GM18507 (cell line): ENCODE data around the gene RIGI.
A peak's percentile ranks its signal among the peaks of the same experiment; 100 is the strongest.
"Not testable (repeated sequence)": the region's sequence is repeated elsewhere in the genome, so short reads cannot be mapped to it uniquely, and the experiment has no call there.

Experiments used
- DNase-seq: peaks from one replicate; pipeline ENCODE4 v3.0.0; 2011; ENCODE audit warnings: low read depth; ENCODE audit not compliant: insufficient read length; ENCODE audit errors: extremely low spot score
- FAIRE-seq: peaks from 2 replicates; lab custom pipeline; 2011; peaks lifted over from hg19 to GRCh38; lab: Jason Lieb, UNC

Gene RIGI

DNA sequence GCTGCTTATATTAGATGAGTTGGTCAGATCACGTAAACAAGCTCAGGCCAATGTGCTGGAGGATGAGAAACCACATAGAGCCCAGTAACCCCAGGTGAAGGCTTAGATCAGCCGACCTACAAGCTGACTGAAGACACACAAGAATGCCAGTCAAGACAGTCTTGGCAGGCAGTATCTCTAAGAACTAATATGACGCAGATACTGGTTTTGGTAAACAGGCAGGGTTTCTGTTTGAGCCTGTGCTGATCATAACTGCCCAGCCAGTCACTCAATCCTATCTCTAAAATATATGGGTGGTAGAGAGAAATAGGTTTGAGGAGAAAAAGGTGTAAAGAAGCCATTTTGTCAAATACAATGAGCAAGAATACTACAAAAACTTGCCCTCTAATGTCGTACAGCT is 7.8 kb upstream of the RIGI start:
- DNase-seq (no peak), FAIRE-seq (no peak)

DNA sequence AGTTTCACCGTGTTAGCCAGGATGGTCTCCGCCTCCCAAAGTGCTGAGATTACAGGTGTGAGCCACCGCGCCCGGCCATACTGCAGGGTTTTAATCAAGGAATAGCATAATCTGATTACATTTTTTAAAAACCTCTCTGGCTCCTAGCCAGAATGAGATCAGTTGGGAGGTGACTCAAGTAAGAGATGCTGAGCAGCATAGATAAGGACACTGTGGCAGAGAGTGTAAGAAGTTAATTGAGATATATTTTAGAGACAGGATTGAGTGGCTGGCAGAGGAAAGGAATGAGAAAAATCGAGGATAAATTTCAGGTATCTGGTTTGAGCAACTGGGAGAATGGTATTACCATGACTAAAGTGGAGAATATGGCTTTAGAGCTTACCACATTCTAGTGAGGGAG is 7.3 kb upstream of the RIGI start:
- no peak for DNase-seq
- no peak for FAIRE-seq

DNA sequence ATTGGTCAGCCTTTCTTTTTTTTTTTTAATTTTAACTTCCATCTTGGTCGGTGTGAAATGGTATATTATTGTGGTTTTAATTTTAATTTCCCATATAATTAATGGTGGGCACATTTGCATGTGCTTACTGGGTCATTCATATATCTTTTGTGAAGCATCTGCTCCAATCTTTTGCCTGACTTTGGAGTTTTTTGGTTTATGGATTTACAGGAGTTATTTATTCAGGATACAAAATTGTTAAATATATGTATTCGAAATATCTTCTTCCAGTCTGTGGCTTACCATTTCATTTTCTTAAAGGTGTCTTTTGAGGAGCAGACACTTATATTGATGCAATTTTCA is 682 bp upstream of the RIGI start:
- DNase-seq: no peak
- FAIRE-seq: peak; percentile 12

DNA sequence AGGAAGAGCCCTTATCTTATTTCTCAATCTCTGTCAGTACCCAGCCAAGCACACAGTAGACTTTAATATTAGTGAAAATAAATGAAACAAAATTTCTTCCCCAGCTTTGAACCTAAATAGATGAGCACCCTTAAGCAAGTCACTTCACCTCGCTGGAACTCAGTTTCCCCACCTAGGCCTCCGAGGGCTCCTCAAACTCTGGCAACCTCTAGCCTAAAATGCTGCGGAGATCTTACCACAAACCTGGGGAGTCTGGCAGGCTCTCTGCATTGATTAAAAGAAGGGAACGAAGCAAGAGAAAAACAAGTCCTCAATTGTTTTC is 326 bp downstream of the RIGI start:
- no peak for DNase-seq
- no peak for FAIRE-seq

DNA sequence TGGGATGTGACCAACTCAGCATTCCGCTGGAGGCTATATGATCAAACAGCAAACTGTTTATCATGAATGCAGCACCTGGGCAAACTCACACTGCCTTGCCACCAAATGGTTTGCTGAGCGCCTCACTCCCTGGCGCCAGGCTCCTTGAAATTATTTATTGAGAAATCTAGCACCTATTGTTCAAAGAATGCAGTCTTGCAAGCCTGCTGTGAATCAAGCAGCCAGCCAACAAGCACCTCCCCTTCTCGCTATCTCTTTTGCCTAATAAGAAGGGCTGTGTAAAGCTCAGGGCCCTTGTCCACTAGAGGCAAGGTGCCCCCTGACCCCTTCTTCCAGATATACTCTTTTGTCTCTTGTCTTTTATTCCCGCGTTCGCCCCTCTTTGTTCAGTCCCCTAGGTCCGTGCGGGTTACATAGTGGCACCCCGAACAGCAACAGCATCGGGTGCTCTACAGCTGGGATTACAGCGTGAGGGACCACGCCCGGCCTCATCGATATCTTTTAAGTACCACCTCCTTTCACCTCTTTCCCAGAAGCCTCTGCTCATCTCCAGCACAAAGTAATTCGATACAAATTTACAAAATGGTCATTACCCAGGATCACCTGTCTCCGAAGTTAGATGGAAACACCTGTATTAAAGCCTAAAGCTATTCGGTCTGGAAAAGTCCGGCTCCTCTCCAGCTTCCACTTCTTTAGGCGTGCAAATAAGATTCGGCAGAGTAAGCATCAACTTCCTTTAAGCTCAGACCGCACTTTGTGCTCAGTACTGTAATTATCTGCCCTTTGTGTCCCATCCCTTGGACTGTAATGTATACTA is 896 bp downstream of the RIGI start:
- FAIRE-seq (peak; percentile 82), DNase-seq (no peak)

DNA sequence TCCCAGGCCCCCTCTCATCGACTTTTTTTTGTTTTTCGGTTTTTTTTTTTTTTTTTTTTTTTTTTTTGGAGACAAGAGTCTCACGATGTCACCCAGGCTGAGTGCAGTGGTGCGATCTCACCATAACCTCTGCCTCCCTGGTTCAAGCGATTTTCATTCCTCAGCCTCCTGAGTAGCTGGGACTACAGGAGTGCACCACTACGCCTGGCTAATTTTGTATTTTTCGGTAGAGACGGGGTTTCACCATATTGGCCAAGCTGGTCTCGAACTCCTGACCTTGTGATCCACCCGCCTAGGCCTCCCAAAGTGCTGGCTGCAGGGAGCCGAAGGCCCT is 1.5 kb downstream of the RIGI start:
- not testable (repeated sequence) for FAIRE-seq, DNase-seq

DNA sequence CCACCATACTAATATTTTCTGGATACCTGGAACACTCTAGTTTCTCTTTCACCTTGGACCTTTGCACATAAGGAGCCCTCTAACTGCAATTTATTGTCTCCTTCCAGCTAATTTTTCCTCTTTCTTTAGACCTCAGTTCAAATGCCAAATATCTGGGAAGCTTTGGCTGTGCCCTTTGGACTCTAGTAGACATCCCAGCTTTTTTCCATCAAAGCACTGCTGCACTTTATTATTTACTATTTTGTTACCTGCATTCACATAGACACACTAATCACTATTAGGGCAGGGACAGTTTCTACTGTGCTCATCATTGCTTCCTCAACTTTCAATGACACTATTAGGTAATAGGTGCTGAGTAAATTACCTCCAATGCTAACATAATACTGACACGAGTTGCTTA is 2.1 kb downstream of the RIGI start:
- DNase-seq (no peak), FAIRE-seq (no peak)

DNA sequence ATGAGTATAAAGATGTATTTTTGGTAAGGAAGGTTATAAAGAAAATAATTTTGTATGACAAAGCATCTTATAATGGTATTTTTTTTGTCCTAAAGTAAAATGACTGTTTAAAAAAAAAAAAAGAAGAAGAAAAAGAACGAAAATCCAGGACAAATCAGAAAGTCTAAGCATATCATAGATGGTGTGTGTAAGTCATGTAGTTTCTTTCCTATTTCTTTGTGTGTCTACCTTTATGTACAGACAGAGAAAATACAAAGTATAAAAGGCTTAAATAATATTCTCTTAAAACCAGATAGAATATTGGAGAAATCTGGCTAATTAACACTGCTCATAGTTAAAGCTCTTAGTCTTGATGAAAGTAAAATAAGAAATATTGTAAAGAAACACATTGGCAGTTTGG is 7.7 kb downstream of the RIGI start:
- DNase-seq (no peak), FAIRE-seq (no peak)

DNA sequence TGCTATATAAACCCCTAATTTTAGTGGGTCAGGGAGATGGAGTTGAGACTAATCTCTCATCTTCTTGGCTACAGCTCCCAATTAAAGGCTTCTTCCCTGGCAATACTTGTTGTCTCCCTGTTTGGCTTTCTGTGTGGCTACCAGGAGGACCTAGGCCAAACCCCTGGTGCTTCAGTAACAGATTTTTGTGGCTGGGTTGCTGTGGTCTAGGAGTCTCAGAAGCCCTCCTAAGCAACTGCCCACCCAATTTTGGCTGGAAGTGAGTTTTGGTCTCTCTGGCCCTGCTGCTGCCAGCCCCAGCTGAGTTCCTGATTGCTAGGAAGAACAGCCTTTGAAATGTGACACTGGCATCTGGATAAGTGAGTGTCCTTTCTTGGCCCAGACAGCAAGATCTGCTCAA is 9.8 kb downstream of the RIGI start:
- FAIRE-seq: no peak
- DNase-seq: no peak

DNA sequence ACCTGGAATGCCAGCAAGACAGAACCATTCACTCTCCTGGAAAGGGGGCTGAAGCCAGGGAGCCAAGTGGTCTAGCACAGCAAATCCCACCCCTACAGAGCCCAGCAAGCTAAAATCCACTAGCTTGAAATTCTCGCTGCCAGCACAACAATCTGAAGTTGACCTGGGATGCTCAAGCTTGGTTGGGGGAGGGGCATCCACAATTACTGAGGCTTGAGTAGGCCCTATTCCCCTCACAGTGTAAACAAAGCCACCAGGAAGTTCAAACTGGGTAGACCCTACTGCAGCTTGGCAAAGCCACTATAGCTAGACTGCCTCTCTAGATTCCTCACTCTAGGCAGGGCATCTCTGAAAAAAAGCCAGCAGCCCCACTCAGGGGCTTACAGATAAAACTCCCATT is 17.3 kb downstream of the RIGI start:
- no peak for DNase-seq
- FAIRE-seq: no peak

DNA sequence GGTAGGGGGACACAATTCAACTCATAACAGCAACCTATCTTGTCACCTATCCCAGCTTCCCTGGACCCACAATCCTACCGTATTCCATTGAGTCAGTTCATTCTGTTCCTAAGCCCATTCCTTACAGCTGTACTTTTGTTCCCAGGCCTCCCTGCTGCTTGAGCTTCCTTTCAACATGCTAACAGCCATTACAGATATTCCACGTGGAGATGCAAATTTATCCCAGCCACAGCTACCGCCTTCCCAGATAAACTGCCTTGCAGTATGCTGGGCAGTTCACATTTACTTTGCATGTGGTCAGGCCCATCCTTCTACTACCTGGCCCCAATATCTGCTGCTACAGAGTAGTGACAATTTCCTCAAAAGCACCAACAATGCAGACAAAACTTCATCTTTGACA is 23.0 kb downstream of the RIGI start:
- no peak for FAIRE-seq
- no peak for DNase-seq

DNA sequence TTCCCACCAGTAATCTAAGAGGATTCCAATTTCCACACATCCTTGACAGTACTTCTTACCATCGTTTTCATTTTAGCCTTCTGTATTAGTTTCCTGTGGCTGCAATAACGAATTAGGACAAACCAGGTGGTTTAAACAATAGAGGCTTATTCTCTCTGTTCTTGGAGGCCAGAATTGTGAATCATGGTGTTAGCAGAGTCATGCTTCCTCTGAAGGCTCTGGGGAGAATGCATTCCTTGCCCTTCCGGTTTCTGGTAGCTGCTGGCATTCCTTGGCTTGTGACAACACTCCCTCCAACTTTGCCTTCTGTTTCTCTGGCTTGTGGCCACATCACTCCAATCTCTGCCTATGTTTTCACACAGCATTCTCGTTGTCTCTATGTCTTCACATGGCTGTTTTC is 23.5 kb downstream of the RIGI start:
- DNase-seq (no peak), FAIRE-seq (no peak)

DNA sequence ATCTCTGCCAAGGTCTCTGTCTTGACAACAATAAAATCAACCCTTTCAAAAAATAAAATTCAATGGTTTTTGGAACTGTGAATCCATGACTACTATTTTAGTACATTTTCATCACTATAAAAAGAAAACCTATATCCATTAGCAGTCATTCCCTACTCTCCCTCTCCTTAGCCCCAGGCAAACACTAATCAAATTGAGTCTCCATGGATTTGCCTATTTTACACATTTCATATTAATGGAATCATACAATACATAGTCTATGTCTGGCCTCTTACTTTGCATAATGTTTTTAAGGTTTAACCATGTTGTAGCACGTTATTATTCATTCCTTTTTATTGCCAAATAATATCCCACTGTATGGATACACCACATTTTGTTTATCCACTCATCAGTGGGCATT is 24.1 kb downstream of the RIGI start:
- FAIRE-seq (no peak), DNase-seq (no peak)

DNA sequence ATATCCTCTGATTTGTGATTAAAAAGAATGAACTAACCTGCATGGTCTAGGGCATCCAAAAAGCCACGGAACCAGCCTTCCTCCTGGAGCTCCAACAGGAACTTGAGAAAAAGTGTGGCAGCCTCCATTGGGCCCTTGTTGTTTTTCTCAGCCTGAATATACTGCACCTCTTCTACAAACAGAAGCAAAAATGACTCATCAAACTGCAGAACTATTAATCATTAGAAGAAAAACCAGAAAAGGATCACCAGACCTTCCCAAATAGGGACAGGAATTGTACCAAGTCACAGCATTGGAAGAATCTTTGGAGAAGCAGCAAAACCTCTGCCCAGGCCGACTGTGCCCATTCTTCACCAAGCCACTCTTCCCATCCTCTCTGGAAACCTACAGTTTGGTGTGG is 25.2 kb downstream of the RIGI start:
- no peak for DNase-seq
- no peak for FAIRE-seq

DNA sequence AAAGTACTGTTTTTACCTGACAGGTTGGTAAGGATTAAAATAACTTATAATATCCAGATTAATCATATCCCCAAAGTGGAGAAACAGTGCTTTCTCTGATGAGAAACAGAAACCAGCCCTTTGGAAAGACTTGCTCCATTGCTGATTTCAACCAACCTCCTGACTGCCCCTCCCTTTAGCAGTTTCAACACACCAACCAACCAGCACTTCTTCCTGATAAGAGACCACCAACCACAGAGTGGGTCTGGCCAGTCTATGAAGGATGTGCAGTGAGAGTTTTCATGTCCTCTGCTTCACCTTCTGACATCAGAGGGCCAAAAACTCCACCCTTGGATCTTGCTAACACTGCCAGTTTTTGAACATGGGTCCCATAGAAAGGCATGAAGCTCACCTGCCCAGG is 28.1 kb downstream of the RIGI start:
- no peak for FAIRE-seq
- DNase-seq: no peak

DNA sequence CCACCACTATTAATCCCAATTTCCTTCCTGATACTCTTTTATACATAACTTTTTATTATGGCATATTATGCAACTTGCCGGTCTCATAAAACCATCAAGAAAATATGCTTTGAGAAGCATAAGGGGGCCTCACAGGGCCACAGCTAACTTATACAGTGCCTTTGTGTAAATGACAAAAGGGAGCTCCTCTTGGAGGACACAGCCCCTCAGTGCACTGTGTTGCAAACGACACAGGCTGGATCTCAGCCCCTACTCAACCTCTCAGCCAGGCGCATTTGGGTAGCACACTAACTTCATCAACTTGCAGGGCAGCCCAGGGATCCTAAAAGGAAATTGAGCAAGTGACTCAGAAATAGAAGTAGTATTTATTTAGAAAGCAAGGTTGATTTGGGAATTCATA is 35.4 kb downstream of the RIGI start:
- FAIRE-seq (no peak), DNase-seq (no peak)

DNA sequence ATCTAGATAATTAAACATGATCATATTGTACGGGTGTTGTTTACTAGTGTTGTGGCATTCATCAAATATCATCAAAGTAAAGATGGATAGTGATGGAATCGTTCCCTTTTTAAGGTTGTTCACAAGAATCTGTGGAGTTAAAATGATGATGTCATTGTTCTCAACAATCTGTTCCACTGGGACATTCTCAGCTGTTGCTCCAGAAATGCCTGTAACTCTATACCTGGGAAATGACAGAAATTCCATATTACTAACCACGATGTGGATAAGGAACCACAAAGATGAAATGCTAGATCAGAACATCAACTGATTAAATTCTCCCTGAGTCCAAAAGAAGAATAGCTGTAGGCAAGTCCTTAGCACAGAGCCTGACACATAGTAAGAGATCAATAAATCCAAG is 38.0 kb downstream of the RIGI start:
- FAIRE-seq: no peak
- no peak for DNase-seq

DNA sequence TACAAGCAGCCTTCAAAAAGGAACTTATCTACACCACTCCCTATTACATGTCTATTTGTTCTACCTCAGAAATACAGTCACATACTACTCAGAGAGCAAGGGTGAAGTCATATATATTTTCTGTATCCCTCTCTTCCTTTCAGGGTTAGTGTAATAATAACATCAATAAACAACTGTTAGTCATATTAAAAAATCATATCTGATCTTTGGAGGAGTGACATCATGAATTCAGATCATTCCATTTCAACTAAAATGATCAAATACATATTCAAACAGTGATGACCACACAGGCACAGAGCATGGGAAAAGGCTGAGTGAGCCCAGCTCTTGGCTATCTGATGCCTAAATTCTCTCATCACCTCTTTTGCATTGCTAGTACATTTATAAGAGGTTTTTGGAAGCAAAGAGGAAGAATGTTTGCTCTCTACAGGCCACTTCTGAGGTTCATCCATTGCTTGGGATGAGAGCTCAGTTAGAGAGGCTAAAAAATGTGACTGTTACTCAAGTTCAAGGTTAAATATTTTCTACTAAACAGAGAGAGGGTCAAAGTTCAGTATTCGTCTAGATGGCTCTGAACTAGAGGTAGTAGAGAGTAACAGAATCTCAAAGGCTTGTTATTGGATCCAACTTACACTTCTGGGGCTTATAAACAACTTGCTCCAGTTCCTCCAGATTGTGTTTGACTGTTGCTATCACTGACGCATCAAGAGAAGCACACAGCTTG is 39.0 kb downstream of the RIGI start:
- no peak for DNase-seq
- no peak for FAIRE-seq

DNA sequence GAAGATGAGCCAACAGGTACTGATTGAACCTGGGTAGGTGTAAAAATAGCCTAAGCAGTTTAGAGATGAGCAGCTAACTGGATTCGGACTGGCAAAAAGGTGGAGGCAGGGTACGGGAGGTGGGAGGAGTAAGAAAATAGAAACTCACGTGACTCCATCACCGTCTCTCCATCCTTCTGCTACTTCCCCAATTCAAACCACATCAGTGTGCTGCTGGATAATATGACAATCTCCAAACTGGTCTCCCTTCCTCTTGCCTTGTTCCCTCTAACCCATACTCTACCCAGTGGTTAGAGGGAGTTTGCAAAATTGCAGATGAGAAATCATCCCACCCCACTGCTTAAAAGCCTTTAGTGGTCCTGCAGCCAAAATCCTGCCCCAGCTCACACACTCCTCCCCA is 42.7 kb downstream of the RIGI start:
- DNase-seq (no peak), FAIRE-seq (no peak)
